Endothelial cell of umbilical vein (primary cell): ENCODE results near the gene ALDH5A1. TPM values are rescaled to one million over a fixed set of nuclear protein-coding genes. Genes with fewer than 3 reads are reported as not detected.

Source experiments
- BruUV-seq: library from RNA; stranded (reverse); fragments of 400-500 nt; replicated peaks from 2 replicates; lab custom pipeline; 2021; lab: Mats Ljungman, UMichigan
- CTCF ChIA-PET: fragments of 300-600, 350-600 bp; sonication (Branson Sonifier 250); formaldehyde crosslinking; loops from one replicate; lab custom pipeline; 2021; ENCODE audit warnings: antibody characterized with exemption, inconsistent platforms; lab: Charles Lee
- POLR2A ChIA-PET: fragments of 300-600, 350-600 bp; sonication (Branson Sonifier 250); formaldehyde crosslinking; loops from one replicate; lab custom pipeline; 2021; ENCODE audit warnings: antibody characterized with exemption, inconsistent platforms; lab: Charles Lee
- DNase-seq: peaks from one replicate; pipeline ENCODE4 v3.0.0-alpha.2; 2011; ENCODE audit warnings: low read depth, low spot score
- FAIRE-seq: peaks from 2 replicates; lab custom pipeline; 2011; peaks lifted over from hg19 to GRCh38; lab: Jason Lieb, UNC
- H2AFZ ChIP-seq: 2 replicates; pipeline ENCODE4 v1.6.0; 2012; ENCODE audit warnings: low read depth, low read length, control low read depth, inconsistent platforms
- H3K27ac ChIP-seq: 2 replicates; pipeline ENCODE4 v1.5.1; 2011; ENCODE audit warnings: low read depth, mild to moderate bottlenecking, control low read depth, low read length, moderate library complexity; ENCODE audit not compliant: insufficient read depth
- H3K27me3 ChIP-seq, 2 experiments: 2 replicates each; pipeline versions ENCODE4 v1.6.0 to v1.6.1; 2011; ENCODE audit warnings: low read length in 2 of 2, mixed read lengths in 1 of 2; ENCODE audit not compliant: control insufficient read depth in 2 of 2, insufficient read depth in 2 of 2
- H3K36me3 ChIP-seq, 2 experiments: 2 replicates in 1 of 2; 3 replicates in 1 of 2; pipeline ENCODE4 v1.5.1; 2011; ENCODE audit warnings: low read length in 2 of 2, mild to moderate bottlenecking in 1 of 2, moderate library complexity in 1 of 2; ENCODE audit not compliant: control insufficient read depth in 2 of 2, insufficient read depth in 2 of 2; ENCODE audit errors: extremely low read depth in 1 of 2
- H3K4me1 ChIP-seq: 3 replicates; pipeline ENCODE4 v1.5.1; 2011; ENCODE audit warnings: mild to moderate bottlenecking, low read length; ENCODE audit not compliant: control insufficient read depth, insufficient read depth; ENCODE audit errors: extremely low read depth
- H3K4me2 ChIP-seq: 2 replicates; pipeline ENCODE4 v1.6.1; 2011; ENCODE audit warnings: low read length, control low read depth, mixed read lengths; ENCODE audit not compliant: insufficient read depth
- H3K4me3 ChIP-seq, 3 experiments: fragments of 200-600 bp in 1 of 3; sonication (generic), shearing (Covaris generic) in 1 of 3; replicated peaks in 1 of 3; 2 replicates each; pipeline ENCODE4 v1.5.1; 2011 to 2016; ENCODE audit warnings: control low read depth in 3 of 3, low read length in 3 of 3, mild to moderate bottlenecking in 2 of 3, inconsistent platforms in 1 of 3, low read depth in 1 of 3, moderate library complexity in 1 of 3; ENCODE audit not compliant: insufficient read depth in 1 of 3
- H3K79me2 ChIP-seq: 2 replicates; pipeline ENCODE4 v1.6.0; 2012; ENCODE audit warnings: low read length, inconsistent platforms; ENCODE audit not compliant: control insufficient read depth, insufficient read depth
- H3K9ac ChIP-seq: replicated peaks from 2 replicates; pipeline ENCODE3; 2011; ENCODE audit warnings: low read length, control low read depth; ENCODE audit not compliant: insufficient read depth; ENCODE audit errors: extremely low read depth
- H3K9me1 ChIP-seq: replicated peaks from 3 replicates; pipeline ENCODE4 v1.6.0; 2011; ENCODE audit warnings: mild to moderate bottlenecking, low read length; ENCODE audit not compliant: control insufficient read depth, insufficient read depth; ENCODE audit errors: extremely low read depth
- H3K9me3 ChIP-seq: replicated peaks from 2 replicates; pipeline ENCODE4 v1.5.1; 2012; ENCODE audit warnings: low read length, inconsistent platforms; ENCODE audit not compliant: control insufficient read depth, insufficient read depth
- H4K20me1 ChIP-seq: replicated peaks from 2 replicates; pipeline ENCODE3; 2011; ENCODE audit warnings: mild to moderate bottlenecking, low read length; ENCODE audit not compliant: control insufficient read depth, insufficient read depth; ENCODE audit errors: extremely low read depth
- CTCF ChIP-seq, 2 donors: IDR thresholded peaks; 1 replicate in 1 of 2; 2 replicates in 1 of 2; pipeline ENCODE4 v1.5.1; 2011; ENCODE audit warnings: low read length in 2 of 2, mild to moderate bottlenecking in 2 of 2, moderate library complexity in 2 of 2, control low read depth in 1 of 2, inconsistent platforms in 1 of 2, low read depth in 1 of 2; ENCODE audit not compliant: insufficient read depth in 1 of 2; ENCODE audit errors: extremely low read depth in 1 of 2
- EZH2 ChIP-seq: IDR thresholded peaks from 2 replicates; pipeline ENCODE4 v1.6.1; 2012; ENCODE audit warnings: borderline replicate concordance, low read depth, mild to moderate bottlenecking, moderate library complexity, low read length, inconsistent platforms; ENCODE audit not compliant: severe bottlenecking
- FOS ChIP-seq: IDR thresholded peaks from 2 replicates; pipeline ENCODE4 v1.6.1; 2011; ENCODE audit warnings: mild to moderate bottlenecking, low read length, moderate library complexity, borderline replicate concordance; ENCODE audit not compliant: insufficient read depth
- GATA2 ChIP-seq: IDR thresholded peaks from 2 replicates; pipeline ENCODE4 v1.7.0; 2011; ENCODE audit warnings: low read depth, mild to moderate bottlenecking, moderate library complexity, mixed read lengths, low read length; ENCODE audit not compliant: insufficient read length, insufficient read depth
- JUN ChIP-seq: IDR thresholded peaks from 2 replicates; pipeline ENCODE4 v1.6.1; 2011; ENCODE audit warnings: borderline replicate concordance, low read depth; ENCODE audit not compliant: insufficient read length, insufficient read depth
- MAX ChIP-seq: IDR thresholded peaks from 2 replicates; pipeline ENCODE4 v1.6.1; 2011; ENCODE audit not compliant: insufficient read depth, insufficient read length
- MYC ChIP-seq: IDR thresholded peaks from one replicate; pipeline ENCODE4 v1.6.1; 2011; ENCODE audit warnings: mild to moderate bottlenecking, low read depth, low read length
- POLR2A ChIP-seq: IDR thresholded peaks from 2 replicates; pipeline ENCODE4 v1.6.1; 2012; ENCODE audit warnings: low read depth, mild to moderate bottlenecking, control low read depth, low read length
- POLR2AphosphoS5 ChIP-seq: IDR thresholded peaks from 2 replicates; pipeline ENCODE4 v1.6.1; 2012; ENCODE audit warnings: low read depth, mild to moderate bottlenecking, control low read depth, low read length, moderate library complexity; ENCODE audit not compliant: insufficient read depth
- dilution Hi-C: fragments of 300-500 bp; cut with MboI; formaldehyde crosslinking; loops from one replicate; pipeline ENCODE4 v1.15.0; 2019; ENCODE audit warnings: low sequenced_read_pairs; ENCODE audit not compliant: extremely low pct_ligation_motif_present
- intact Hi-C: fragments of 100-400 bp; cut with micrococcal nuclease; formaldehyde crosslinking; loops from one replicate; pipeline ENCODE4 v1.10.0; 2022
- polyA plus RNA-seq, 4 experiments: library from polyadenylated mRNA; depleted of rRNA in 3 of 4; stranded (reverse) in 3 of 4; unstranded in 1 of 4; fragments of >200 nt; gene quantifications; 2 replicates each; pipeline versions ENCODE4 v1.2.1 to v1.2.3, GENCODE V29; 2011 to 2012; ENCODE audit warnings: missing spikeins in 1 of 4
- total RNA-seq: library from RNA; stranded (reverse); gene quantifications from 2 replicates; pipeline ENCODE4 v1.2.3, GENCODE V29; 2021

Gene ALDH5A1
- total and polyA plus RNA-seq, 2 donors (not counting 3 experiments of a cell fraction or from before 2014, with no cell fraction given): 0.51 to 1.1 TPM

GRCh38 chr6:24571361-24571760 is 76.6 kb downstream of the ALDH5A1 start:
- no peak for TF ChIP-seq JUN
- no peak for TF ChIP-seq CTCF (IDR thresholded peaks at IDR 0.05; ENCODE audit: extremely low read depth in 1 of 2, insufficient read depth in 1 of 2, low read depth in 1 of 2, low read length in 2 of 2)
- no peak for TF ChIP-seq FOS
- TF ChIP-seq MYC: no peak
- no peak for TF ChIP-seq EZH2
- TF ChIP-seq POLR2AphosphoS5: no peak
- no peak for TF ChIP-seq MAX
- no peak for TF ChIP-seq GATA2
- TF ChIP-seq POLR2A: no peak
- no peak overlapping the region for H3K4me3 ChIP-seq
- no peak overlapping the region for H3K27ac ChIP-seq
- H3K4me1 ChIP-seq: no peaks in the 10 kb centered on the region
- no peaks in the 10 kb centered on the region for H3K79me2 ChIP-seq
- no peak for FAIRE-seq
- H3K9me3 ChIP-seq: no peaks in the 10 kb centered on the region
- intact Hi-C loops (no loop called here), dilution Hi-C loops (no loop called here)
- BruUV-seq: no TSS peak
- no peak overlapping the region for H3K4me2 ChIP-seq
- no peak for DNase-seq
- no peaks in the 10 kb centered on the region for H3K9me1 ChIP-seq
- no peaks in the 10 kb centered on the region for H3K36me3 ChIP-seq
- H3K27me3 ChIP-seq: no peaks in the 10 kb centered on the region
- ChIA-PET POLR2A (no interaction called here), CTCF (interaction anchor here (1.0 to 2.2 kb wide), 2 partner anchors 8 to 10 kb away, joined by 4 to 18 read pairs; no protein-coding TSS in a partner anchor)
- H4K20me1 ChIP-seq: no peaks in the 10 kb centered on the region
- no peak overlapping the region for H2AFZ ChIP-seq
- H3K9ac ChIP-seq: no peak overlapping the region
